Activated CD8-positive, alpha-beta T cell treated with anti-CD3 and anti-CD28 coated beads for 36 hours (primary cell): ENCODE measurements around the gene FXR2. TPM values are rescaled to one million over a fixed set of nuclear protein-coding genes. Genes with fewer than 3 reads are reported as not detected.

Experiments used
- ATAC-seq: fragments of 200-7000 bp; cut with Tn5 transposase; one replicate; pipeline ENCODE4 v1.10.0; 2021; ENCODE audit warnings: mild to moderate bottlenecking, moderate library complexity
- CTCF ChIA-PET: fragments of 350-600 bp; sonication (Branson Sonifier 250); formaldehyde crosslinking; loops from one replicate; lab custom pipeline; 2021; ENCODE audit warnings: antibody characterized with exemption; lab: Charles Lee
- POLR2A ChIA-PET: fragments of 350-600 bp; sonication (Branson Sonifier 250); formaldehyde crosslinking; loops from one replicate; lab custom pipeline; 2021; ENCODE audit warnings: antibody characterized with exemption; lab: Charles Lee
- DNase-seq: peaks from one replicate; pipeline ENCODE4 v3.0.0-alpha.2; 2020
- H3K27ac Mint-ChIP-seq: one replicate; pipeline ENCODE4 v1.8.0; 2021; ENCODE audit warnings: mild to moderate bottlenecking, mixed read lengths
- H3K27me3 Mint-ChIP-seq: one replicate; pipeline ENCODE4 v1.8.0; 2021; ENCODE audit warnings: mixed read lengths
- H3K36me3 Mint-ChIP-seq: one replicate; pipeline ENCODE4 v1.8.0; 2021; ENCODE audit warnings: low read depth, mixed read lengths
- H3K4me1 Mint-ChIP-seq: one replicate; pipeline ENCODE4 v1.8.0; 2021; ENCODE audit warnings: low read depth, mixed read lengths
- H3K4me3 Mint-ChIP-seq: one replicate; pipeline ENCODE4 v1.8.0; 2021; ENCODE audit warnings: mild to moderate bottlenecking, moderate library complexity, mixed read lengths
- H3K9me3 Mint-ChIP-seq: one replicate; pipeline ENCODE4 v1.8.0; 2021; ENCODE audit warnings: mixed read lengths
- CTCF ChIP-seq: fragments of 200-600 bp; IDR thresholded peaks from one replicate; pipeline ENCODE4 v1.8.0; 2022; ENCODE audit warnings: antibody characterized with exemption, mild to moderate bottlenecking
- intact Hi-C: fragments of 100-400 bp; cut with micrococcal nuclease; formaldehyde crosslinking; loops from one replicate; pipeline ENCODE4 v1.10.0; 2022
- total RNA-seq, 2 experiments: library from RNA; stranded (reverse); gene quantifications; one replicate each; pipeline ENCODE4 v1.2.3, GENCODE V29; 2021

Gene FXR2
- total RNA-seq, 2 experiments from 2014 or later: 28.6 to 33.1 TPM

GRCh38 chr17:7631398-7632380, 17.0 kb upstream of the FXR2 start:
- Mint-ChIP-seq H3K27me3 (no peaks in the 10 kb centered on the region), H3K9me3 (no peaks in the 10 kb centered on the region), H3K36me3 (no peaks in the 10 kb centered on the region), H3K4me1 (peaks cover 8% of the 10 kb centered on the region), H3K27ac (no peak overlapping the region), H3K4me3 (no peak overlapping the region)
- ATAC-seq (no peak), DNase-seq (no peak)
- CTCF ChIA-PET: interaction anchor here (0.8 to 5.9 kb wide), 11 partner anchors 11 to 243 kb away, joined by 3 to 63 read pairs (median 3); partner anchors contain the start of genes FXR2, TP53 and WRAP53
- intact Hi-C loops: loop anchor here (5.0 kb wide), 1 partner anchor 56 kb away; the partner anchor contains the start of genes TP53 and WRAP53
- POLR2A ChIA-PET: interaction anchor here (0.5 to 1.2 kb wide), 6 partner anchors 19 to 75 kb away, joined by 3 to 4 read pairs (median 3); partner anchors contain the start of genes ATP1B2, TP53 and WRAP53
- no peak for TF ChIP-seq CTCF

- H3K27ac Mint-ChIP-seq: no peak within 1 kb of the TSS
- DNase-seq (no peak), ATAC-seq (no peak)
- no peaks in the 10 kb centered on the region for H3K27me3 Mint-ChIP-seq
- no peak for TF ChIP-seq CTCF
- intact Hi-C loops: loop anchor here (5.0 kb wide), 1 partner anchor 57 kb away; the partner anchor contains the start of genes TP53 and WRAP53
- H3K4me1 Mint-ChIP-seq: peaks cover 10% of the 10 kb centered on the region
- H3K36me3 Mint-ChIP-seq: no peaks in the 10 kb centered on the region
- ChIA-PET POLR2A (interaction anchor here (1.4 to 1.6 kb wide), 2 partner anchors 43 to 57 kb away, joined by 3 to 9 read pairs; partner anchors contain the start of gene TP53), CTCF (interaction anchor here (0.9 to 5.9 kb wide), 2 partner anchors 58 to 84 kb away, joined by 3 to 63 read pairs; partner anchors contain the start of genes TP53 and WRAP53)
- H3K9me3 Mint-ChIP-seq: no peaks in the 10 kb centered on the region
- no peak within 1 kb of the TSS for H3K4me3 Mint-ChIP-seq
These were observed 15.4 kb upstream of the FXR2 start, which contains the start of gene SHBG for GRCh38 chr17:7629939-7630571. SHBG (plus strand) TSS chr17:7630135; CDS start chr17:7630173, 38 bp downstream.

GRCh38 chr17:7627250-7628121, 12.8 kb upstream of the FXR2 start, which contains the start of gene SAT2:
SAT2 (minus strand) TSS chr17:7627821; CDS start chr17:7627635, 186 bp downstream.
- CTCF ChIA-PET: interaction anchor here (0.8 to 2.3 kb wide), 8 partner anchors 9 to 80 kb away, joined by 3 to 16 read pairs (median 3); partner anchors contain the start of genes FXR2, TP53 and WRAP53
- ATAC-seq (peak; percentile 96), DNase-seq (peak; percentile 93)
- TF ChIP-seq CTCF: no peak
- Mint-ChIP-seq H3K4me1 (peaks cover 10% of the 10 kb centered on the region), H3K9me3 (no peaks in the 10 kb centered on the region), H3K27ac (peak within 1 kb of the TSS; percentile 76), H3K36me3 (no peaks in the 10 kb centered on the region), H3K4me3 (peak within 1 kb of the TSS; percentile 87), H3K27me3 (no peaks in the 10 kb centered on the region)
- intact Hi-C loops: no loop called here
- POLR2A ChIA-PET: interaction anchor here (0.6 to 4.7 kb wide), 15 partner anchors 10 to 347 kb away, joined by 3 to 41 read pairs (median 3); partner anchors contain the start of genes ATP1B2, CD68, FXR2 and SOX15

- DNase-seq (no peak), ATAC-seq (no peak)
- TF ChIP-seq CTCF: no peak
- no peaks in the 10 kb centered on the region for H3K9me3 Mint-ChIP-seq
- no peaks in the 10 kb centered on the region for H3K36me3 Mint-ChIP-seq
- H3K27me3 Mint-ChIP-seq: no peaks in the 10 kb centered on the region
- intact Hi-C loops: no loop called here
- ChIA-PET CTCF (interaction anchor here (1.0 to 2.3 kb wide), 5 partner anchors 9 to 66 kb away, joined by 3 to 16 read pairs (median 5); partner anchors contain the start of genes FXR2, TP53 and WRAP53), POLR2A (interaction anchor here (0.9 to 4.7 kb wide), 9 partner anchors 9 to 257 kb away, joined by 3 to 41 read pairs (median 4); partner anchors contain the start of genes ATP1B2, CD68, FXR2 and SOX15)
- peaks cover 10% of the 10 kb centered on the region for H3K4me1 Mint-ChIP-seq
- H3K4me3 Mint-ChIP-seq: peak overlapping the region; percentile 87
- H3K27ac Mint-ChIP-seq: peak overlapping the region; percentile 76
These were observed 12.2 kb upstream of the FXR2 start for GRCh38 chr17:7626956-7627249.
